GM12878 (cell line): Measurements from ENCODE around the gene ZNF805. TPM values are rescaled to one million over a fixed set of nuclear protein-coding genes. Genes with fewer than 3 reads are reported as not detected.

ENCODE experiments used
- ATAC-seq: fragments of 200-7000 bp; cut with Tn5 transposase; 3 replicates; pipeline ENCODE4 v1.9.1; 2020; ENCODE audit warnings: mild to moderate bottlenecking, moderate library complexity
- BruUV-seq: library from RNA; stranded (reverse); fragments of 400-500 nt; replicated peaks from 2 replicates; lab custom pipeline; 2021; lab: Mats Ljungman, UMichigan
- CTCF ChIA-PET: fragments of 300-600 bp; sonication (Branson Sonifier 250); formaldehyde crosslinking; extraction: SDS; loops from one replicate; lab custom pipeline; 2021; ENCODE audit warnings: inconsistent platforms; lab: Yijun Ruan, JAX
- POLR2A ChIA-PET: fragments of 350-600 bp; formaldehyde crosslinking; extraction: SDS; loops from one replicate; lab custom pipeline; 2021; ENCODE audit warnings: inconsistent platforms; lab: Charles Lee
- RAD21 ChIA-PET: fragments of 300-600 bp; sonication (Branson Sonifier 250); formaldehyde crosslinking; loops from one replicate; lab custom pipeline; 2023; ENCODE audit warnings: antibody characterized with exemption; ENCODE audit not compliant: unreplicated experiment; lab: Charles Lee
- SMC1A ChIA-PET: fragments of 300-600 bp; sonication (Branson Sonifier 250); formaldehyde crosslinking; loops from one replicate; lab custom pipeline; 2023; ENCODE audit not compliant: unreplicated experiment, uncharacterized antibody; lab: Charles Lee
- DNase-seq: peaks from one replicate; pipeline ENCODE4 v3.0.0-alpha.2; 2011; ENCODE audit warnings: low read depth, low spot score
- FAIRE-seq: peaks from 3 replicates; lab custom pipeline; 2011; peaks lifted over from hg19 to GRCh38; lab: Jason Lieb, UNC
- H2AFZ ChIP-seq: 2 replicates; pipeline ENCODE4 v1.6.0; 2011; ENCODE audit warnings: low read depth, low read length, control low read depth; ENCODE audit not compliant: control insufficient read depth
- H3K27ac ChIP-seq: 2 replicates; pipeline ENCODE4 v1.5.1; 2011; ENCODE audit warnings: control low read depth; ENCODE audit not compliant: control insufficient read depth, insufficient read depth
- H3K27me3 ChIP-seq, 2 experiments: replicated peaks in 1 of 2; 2 replicates each; pipeline versions ENCODE4 v1.6.0 to v1.6.1; 2011; ENCODE audit warnings: low read length in 1 of 2; ENCODE audit not compliant: control insufficient read depth in 2 of 2, insufficient read depth in 2 of 2
- H3K36me3 ChIP-seq, 2 experiments: 2 replicates each; pipeline ENCODE4 v1.5.1; 2011; ENCODE audit warnings: low read length in 1 of 2; ENCODE audit not compliant: control insufficient read depth in 2 of 2, insufficient read depth in 2 of 2
- H3K4me1 ChIP-seq: 2 replicates; pipeline ENCODE4 v1.6.1; 2011; ENCODE audit warnings: mild to moderate bottlenecking, low read length, moderate library complexity, mixed read lengths; ENCODE audit not compliant: control insufficient read depth, insufficient read depth
- H3K4me2 ChIP-seq: 2 replicates; pipeline ENCODE4 v1.6.0; 2011; ENCODE audit warnings: control low read depth; ENCODE audit not compliant: control insufficient read depth, insufficient read depth
- H3K4me3 ChIP-seq: fragments of 200-600 bp; sonication (generic); 2 replicates; pipeline ENCODE4 v1.5.1; 2016
- H3K79me2 ChIP-seq: 2 replicates; pipeline ENCODE4 v1.6.0; 2011; ENCODE audit warnings: low read length; ENCODE audit not compliant: control insufficient read depth, insufficient read depth
- H3K9ac ChIP-seq: 2 replicates; pipeline ENCODE4 v1.8.0; 2011; ENCODE audit warnings: low read length, control low read depth, mixed read lengths; ENCODE audit not compliant: control insufficient read depth, insufficient read depth
- H3K9me3 ChIP-seq: replicated peaks from 3 replicates; pipeline ENCODE4 v1.5.1; 2011; ENCODE audit warnings: mild to moderate bottlenecking, low read length; ENCODE audit not compliant: control insufficient read depth, insufficient read depth
- H4K20me1 ChIP-seq: 2 replicates; pipeline ENCODE4 v1.6.0; 2011; ENCODE audit not compliant: control insufficient read depth, insufficient read depth
- ASH2L ChIP-seq: fragments of 300-600, 200-600 bp; sonication (generic); IDR thresholded peaks from 2 replicates; pipeline ENCODE4 v1.6.1; 2017; ENCODE audit warnings: low read depth, mild to moderate bottlenecking, borderline replicate concordance
- BHLHE40 ChIP-seq, 2 experiments: fragments of 450-650 bp in 1 of 2; IDR thresholded peaks; 2 replicates each; pipeline ENCODE4 v1.6.1; 2011 to 2017; ENCODE audit warnings: low read depth in 2 of 2, borderline replicate concordance in 1 of 2, improper control_type of control experiment in 1 of 2, low read length in 1 of 2, mild to moderate bottlenecking in 1 of 2
- CREB1 ChIP-seq: IDR thresholded peaks from 2 replicates; pipeline ENCODE4 v1.6.1; 2012; ENCODE audit warnings: low read depth, mild to moderate bottlenecking, inconsistent platforms
- CREM ChIP-seq: IDR thresholded peaks from 2 replicates; pipeline ENCODE4 v1.6.1; 2014; ENCODE audit warnings: antibody characterized with exemption, low read depth
- GABPA ChIP-seq: IDR thresholded peaks from 2 replicates; pipeline ENCODE4 v1.6.1; 2014; ENCODE audit warnings: antibody characterized with exemption, low read depth, mild to moderate bottlenecking, inconsistent platforms
- MEF2B ChIP-seq: fragments of 450-650 bp; IDR thresholded peaks from 2 replicates; pipeline ENCODE4 v1.6.1; 2018; ENCODE audit warnings: mild to moderate bottlenecking, moderate library complexity; ENCODE audit not compliant: partially characterized antibody, poor library complexity, severe bottlenecking
- MTA3 ChIP-seq: IDR thresholded peaks from 2 replicates; pipeline ENCODE4 v1.6.1; 2012; ENCODE audit warnings: low read length, inconsistent platforms, borderline replicate concordance
- PAX5 ChIP-seq: IDR thresholded peaks from 2 replicates; pipeline ENCODE4 v1.6.1; 2011; ENCODE audit warnings: low read depth, low read length, borderline replicate concordance
- POLR2AphosphoS5 ChIP-seq: IDR thresholded peaks from 2 replicates; pipeline ENCODE4 v1.6.1; 2011; ENCODE audit warnings: mild to moderate bottlenecking, low read length, inconsistent platforms
- SUZ12 ChIP-seq: fragments of 200-600 bp; sonication (generic); IDR thresholded peaks from one replicate; pipeline ENCODE4 v1.6.1; 2018; ENCODE audit warnings: antibody characterized with exemption, mild to moderate bottlenecking; ENCODE audit not compliant: unreplicated experiment
- ZNF384 ChIP-seq: IDR thresholded peaks from 2 replicates; pipeline ENCODE4 v1.6.1; 2012; ENCODE audit warnings: low read depth, mild to moderate bottlenecking, low read length, improper control_type of control experiment, borderline replicate concordance
- ZZZ3 ChIP-seq: IDR thresholded peaks from 2 replicates; pipeline ENCODE4 v1.6.1; 2011; ENCODE audit warnings: low read depth; ENCODE audit not compliant: control insufficient read depth, insufficient read length
- WGBS: methylation state at CpG from one replicate; pipeline ENCODE4 v1.1.6; 2016; ENCODE audit warnings: low lambda C conversion rate; ENCODE audit not compliant: insufficient replicate concordance, insufficient coverage; ENCODE audit errors: missing lambda C conversion rate; 5-methylcytosine and 5-hydroxymethylcytosine counted together
- in situ Hi-C: fragments of 300-500 bp; cut with MboI; formaldehyde crosslinking; loops from 9 replicates; pipeline ENCODE4 v1.14.3; 2018; ENCODE audit warnings: mixed read lengths
- intact Hi-C: fragments of 100-400 bp; cut with micrococcal nuclease; formaldehyde crosslinking; loops from one replicate; pipeline ENCODE4 v1.14.2; 2022; ENCODE audit not compliant: unreplicated experiment
- polyA plus RNA-seq, 11 experiments: library from polyadenylated mRNA; depleted of rRNA in 4 of 11; unstranded in 6 of 11; stranded (reverse) in 5 of 11; fragments of >200 nt; fragmentation: Nextera tagmentation in 4 of 11; fragmentation: Illumina TruSeq in 1 of 11; extraction: Ambion mirVana in 4 of 11; extraction: Trizol in 1 of 11; gene quantifications; 1 replicate in 1 of 11; 2 replicates in 10 of 11; pipeline versions ENCODE4 v1.2.1 to v1.2.3, GENCODE V29; 2011 to 2016; ENCODE audit warnings: inconsistent platforms in 2 of 11, missing spikeins in 2 of 11, low read depth in 1 of 11
- total RNA-seq, 4 experiments: library from RNA; depleted of rRNA in 3 of 4; stranded (reverse); fragments of >200 nt in 3 of 4; fragmentation: Illumina TruSeq in 1 of 4; extraction: Trizol in 1 of 4; gene quantifications; 2 replicates each; pipeline versions ENCODE4 v1.2.1 to v1.2.3, GENCODE V29; 2013 to 2021
- TF ChIP-seq, protein P1 (sequence below): fragments of 450-650 bp; IDR thresholded peaks from 2 replicates; pipeline ENCODE4 v1.6.1; 2017; ENCODE audit warnings: mild to moderate bottlenecking, moderate library complexity
- TF ChIP-seq, protein P2 (sequence below): IDR thresholded peaks from 2 replicates; pipeline ENCODE4 v1.6.1; 2012; ENCODE audit warnings: low read depth, low read length, improper control_type of control experiment
- TF ChIP-seq, protein P3 (sequence below): IDR thresholded peaks from 2 replicates; pipeline ENCODE4 v1.6.1; 2012; ENCODE audit warnings: low read depth, low read length, improper control_type of control experiment

ZNF805 gene
- total and polyA plus RNA-seq, 10 of the 15 experiments (the other 5 are each of a cell fraction or from before 2014, with no cell fraction given), result 0.31 to 8.9 (median 2.3) TPM

DNA sequence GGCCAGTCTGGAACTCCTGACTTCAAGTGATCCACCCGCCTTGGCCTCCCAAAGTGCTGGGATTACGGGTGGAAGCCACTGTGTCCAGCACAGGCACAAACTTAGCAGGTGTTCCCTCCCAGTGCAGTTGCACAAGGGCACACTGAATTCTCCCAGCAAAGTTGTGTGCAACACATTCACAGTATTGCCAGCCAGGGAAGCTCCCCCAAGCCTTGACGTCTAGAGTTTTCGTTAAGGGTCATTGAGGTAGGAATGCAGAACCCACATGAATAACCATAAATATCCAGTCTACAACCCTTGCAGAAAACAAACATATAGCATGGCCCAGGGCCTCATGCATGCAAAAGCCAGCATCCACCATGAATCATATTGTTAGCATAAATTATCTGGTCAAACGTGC is 12.9 kb upstream of the ZNF805 start:
- SMC1A ChIA-PET, result no interaction called here
- intact Hi-C loops, result no loop called here
- CTCF ChIA-PET, result no interaction called here

DNA sequence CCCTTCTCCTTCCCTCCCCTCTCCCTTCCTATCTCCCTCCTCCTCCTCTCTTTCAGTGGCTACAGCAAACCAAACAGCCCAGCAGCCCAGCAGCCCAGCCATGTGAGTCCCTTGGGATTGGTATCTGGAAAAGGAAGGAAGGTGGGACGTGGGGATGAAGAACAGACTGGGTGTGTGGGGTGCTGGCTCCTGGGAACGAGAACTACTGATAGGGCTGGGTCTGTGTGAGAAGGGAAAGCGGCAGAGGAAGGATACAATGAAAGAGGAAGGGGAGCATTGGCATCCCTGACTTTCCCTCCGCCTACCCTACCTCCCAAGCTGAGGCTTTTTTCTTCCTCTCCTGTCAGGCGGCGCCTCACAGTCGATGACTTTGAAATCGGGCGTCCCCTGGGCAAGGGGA is 8.7 kb upstream of the ZNF805 start:
- Histone ChIP-seq H3K4me2 (no peak overlapping the region), H3K79me2 (no peaks in the 10 kb centered on the region), H3K9me3 (no peaks in the 10 kb centered on the region), H3K36me3 (no peaks in the 10 kb centered on the region), H3K27me3 (no peaks in the 10 kb centered on the region), H3K9ac (no peak overlapping the region), H4K20me1 (no peaks in the 10 kb centered on the region; the same call in 1 of the 2 replicates), H3K27ac (no peak overlapping the region), H3K4me1 (no peaks in the 10 kb centered on the region), H2AFZ (no peak overlapping the region), H3K4me3 (no peak overlapping the region)
- ChIA-PET POLR2A (interaction anchor here (0.6 kb wide), 1 partner anchor 116 kb away, joined by 3 read pairs; no protein-coding TSS in a partner anchor), CTCF (no interaction called here), SMC1A (no interaction called here), RAD21 (interaction anchor here (0.6 kb wide), 1 partner anchor 15 kb away, joined by 3 read pairs; no protein-coding TSS in a partner anchor)
- ATAC-seq, result no peak
- BruUV-seq, result no TSS peak
- intact Hi-C loops, result no loop called here
- no peak for DNase-seq
- in situ Hi-C loops, result no loop called here
- no peak for FAIRE-seq
- 54% methylated on average over 9 of the region's 9 CpGs for WGBS
- no peak for TF ChIP-seq PAX5
- no peak for TF ChIP-seq ZNF384
- TF ChIP-seq MEF2B, result no peak
- no peak for TF ChIP-seq ZZZ3
- no peak for TF ChIP-seq GABPA
- no peak for TF ChIP-seq CREM
- TF ChIP-seq, protein P1, sequence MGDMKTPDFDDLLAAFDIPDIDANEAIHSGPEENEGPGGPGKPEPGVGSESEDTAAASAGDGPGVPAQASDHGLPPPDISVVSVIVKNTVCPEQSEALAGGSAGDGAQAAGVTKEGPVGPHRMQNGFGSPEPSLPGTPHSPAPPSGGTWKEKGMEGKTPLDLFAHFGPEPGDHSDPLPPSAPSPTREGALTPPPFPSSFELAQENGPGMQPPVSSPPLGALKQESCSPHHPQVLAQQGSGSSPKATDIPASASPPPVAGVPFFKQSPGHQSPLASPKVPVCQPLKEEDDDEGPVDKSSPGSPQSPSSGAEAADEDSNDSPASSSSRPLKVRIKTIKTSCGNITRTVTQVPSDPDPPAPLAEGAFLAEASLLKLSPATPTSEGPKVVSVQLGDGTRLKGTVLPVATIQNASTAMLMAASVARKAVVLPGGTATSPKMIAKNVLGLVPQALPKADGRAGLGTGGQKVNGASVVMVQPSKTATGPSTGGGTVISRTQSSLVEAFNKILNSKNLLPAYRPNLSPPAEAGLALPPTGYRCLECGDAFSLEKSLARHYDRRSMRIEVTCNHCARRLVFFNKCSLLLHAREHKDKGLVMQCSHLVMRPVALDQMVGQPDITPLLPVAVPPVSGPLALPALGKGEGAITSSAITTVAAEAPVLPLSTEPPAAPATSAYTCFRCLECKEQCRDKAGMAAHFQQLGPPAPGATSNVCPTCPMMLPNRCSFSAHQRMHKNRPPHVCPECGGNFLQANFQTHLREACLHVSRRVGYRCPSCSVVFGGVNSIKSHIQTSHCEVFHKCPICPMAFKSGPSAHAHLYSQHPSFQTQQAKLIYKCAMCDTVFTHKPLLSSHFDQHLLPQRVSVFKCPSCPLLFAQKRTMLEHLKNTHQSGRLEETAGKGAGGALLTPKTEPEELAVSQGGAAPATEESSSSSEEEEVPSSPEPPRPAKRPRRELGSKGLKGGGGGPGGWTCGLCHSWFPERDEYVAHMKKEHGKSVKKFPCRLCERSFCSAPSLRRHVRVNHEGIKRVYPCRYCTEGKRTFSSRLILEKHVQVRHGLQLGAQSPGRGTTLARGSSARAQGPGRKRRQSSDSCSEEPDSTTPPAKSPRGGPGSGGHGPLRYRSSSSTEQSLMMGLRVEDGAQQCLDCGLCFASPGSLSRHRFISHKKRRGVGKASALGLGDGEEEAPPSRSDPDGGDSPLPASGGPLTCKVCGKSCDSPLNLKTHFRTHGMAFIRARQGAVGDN, result no peak
- TF ChIP-seq BHLHE40 (IDR thresholded peaks at IDR 0.05; ENCODE audit: borderline replicate concordance in 1 of 2, low read depth in 2 of 2, low read length in 1 of 2), result no peak
- TF ChIP-seq, protein P2, sequence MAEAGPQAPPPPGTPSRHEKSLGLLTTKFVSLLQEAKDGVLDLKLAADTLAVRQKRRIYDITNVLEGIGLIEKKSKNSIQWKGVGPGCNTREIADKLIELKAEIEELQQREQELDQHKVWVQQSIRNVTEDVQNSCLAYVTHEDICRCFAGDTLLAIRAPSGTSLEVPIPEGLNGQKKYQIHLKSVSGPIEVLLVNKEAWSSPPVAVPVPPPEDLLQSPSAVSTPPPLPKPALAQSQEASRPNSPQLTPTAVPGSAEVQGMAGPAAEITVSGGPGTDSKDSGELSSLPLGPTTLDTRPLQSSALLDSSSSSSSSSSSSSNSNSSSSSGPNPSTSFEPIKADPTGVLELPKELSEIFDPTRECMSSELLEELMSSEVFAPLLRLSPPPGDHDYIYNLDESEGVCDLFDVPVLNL, result no peak
- TF ChIP-seq POLR2AphosphoS5, result no peak

More for the DNA sequence above, 12.9 kb upstream of the ZNF805 start:
- DNase-seq, result no peak
- in situ Hi-C loops, result no loop called here
- no peak for ATAC-seq
- H3K4me1 ChIP-seq, result no peaks in the 10 kb centered on the region
- H3K27ac ChIP-seq, result no peak overlapping the region
- no peak overlapping the region for H3K9ac ChIP-seq
- no peaks in the 10 kb centered on the region for H3K9me3 ChIP-seq
- H3K79me2 ChIP-seq, result no peaks in the 10 kb centered on the region
- no peaks in the 10 kb centered on the region for H3K36me3 ChIP-seq
- H4K20me1 ChIP-seq, result no peaks in the 10 kb centered on the region; the same call in 1 of the 2 replicates
- ChIA-PET RAD21 (no interaction called here), POLR2A (no interaction called here)
- TF ChIP-seq MTA3 (no peak), CREB1 (no peak), SUZ12 (no peak), ASH2L (no peak)
- TF ChIP-seq, protein P3, sequence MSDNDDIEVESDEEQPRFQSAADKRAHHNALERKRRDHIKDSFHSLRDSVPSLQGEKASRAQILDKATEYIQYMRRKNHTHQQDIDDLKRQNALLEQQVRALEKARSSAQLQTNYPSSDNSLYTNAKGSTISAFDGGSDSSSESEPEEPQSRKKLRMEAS, result no peak
- BruUV-seq, result no TSS peak
- H3K4me2 ChIP-seq, result no peak overlapping the region
- FAIRE-seq, result no peak
- no peak overlapping the region for H2AFZ ChIP-seq
- no peaks in the 10 kb centered on the region for H3K27me3 ChIP-seq
- H3K4me3 ChIP-seq, result no peak overlapping the region
- 68% methylated on average over 5 of the region's 5 CpGs for WGBS
